ENCODE results near the gene TMEM255A. TPM values are rescaled to one million over a fixed set of nuclear protein-coding genes. Genes with fewer than 3 reads are reported as not detected.

TMEM255A gene
- total RNA-seq, 1 donor from 2014 or later: not detected

DNA sequence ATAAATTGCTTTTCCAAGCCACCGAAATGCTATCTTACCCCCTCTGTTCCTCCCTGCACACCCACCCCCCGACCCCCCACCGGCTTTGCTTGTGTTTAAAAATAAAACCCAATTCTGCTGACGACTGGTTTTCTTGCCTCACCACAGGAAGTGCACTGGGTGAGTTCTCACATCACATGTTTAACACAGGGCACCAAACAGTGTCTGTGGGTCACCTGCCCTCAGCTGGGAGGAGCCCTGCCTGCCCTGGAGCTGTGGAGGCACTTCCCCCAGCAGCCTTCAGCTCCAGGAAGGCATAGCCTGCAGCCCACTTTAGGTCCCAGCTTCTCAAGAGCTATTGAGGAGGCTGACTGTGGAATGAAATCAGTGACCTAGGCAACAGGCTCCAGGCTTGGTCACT is 8.8 kb downstream of the TMEM255A start:
- H3K27ac Mint-ChIP-seq: no peak overlapping the region
- intact Hi-C loops (cut with micrococcal nuclease): no loop called here
- DNase-seq (ENCODE audit: low spot score): peak; percentile 11
- no peak overlapping the region for H3K4me3 Mint-ChIP-seq
- H3K36me3 Mint-ChIP-seq (ENCODE audit: low read depth): no peaks in the 10 kb centered on the region
- peaks cover 22% of the 10 kb centered on the region for H3K4me1 Mint-ChIP-seq (ENCODE audit: low read depth)
- no peaks in the 10 kb centered on the region for H3K9me3 Mint-ChIP-seq
- H3K27me3 Mint-ChIP-seq (ENCODE audit: insufficient read depth): peaks cover 5% of the 10 kb centered on the region

DNA sequence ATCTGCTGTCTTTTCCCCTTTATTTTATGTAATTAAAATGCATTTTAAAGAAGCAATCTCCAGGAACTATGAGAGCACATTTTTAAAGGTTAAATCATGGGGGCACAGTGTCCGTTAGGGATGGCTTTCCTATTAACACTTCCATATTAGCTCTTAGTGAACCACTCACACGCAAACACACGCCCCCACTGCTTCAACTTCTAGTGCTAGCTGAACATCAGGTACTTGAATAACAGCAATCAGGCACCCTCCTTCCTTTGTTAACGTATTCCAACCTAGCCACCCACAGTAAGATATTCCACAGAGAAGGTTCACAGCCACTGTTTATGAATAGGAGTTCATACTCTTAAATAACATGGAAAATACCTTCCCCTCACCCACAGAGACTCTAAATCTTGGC is 9.3 kb downstream of the TMEM255A start:
- DNase-seq (ENCODE audit: low spot score): no peak
- H3K36me3 Mint-ChIP-seq (ENCODE audit: low read depth): no peaks in the 10 kb centered on the region
- no peak overlapping the region for H3K27ac Mint-ChIP-seq
- intact Hi-C loops (cut with micrococcal nuclease): no loop called here
- no peak overlapping the region for H3K4me3 Mint-ChIP-seq
- H3K9me3 Mint-ChIP-seq: no peaks in the 10 kb centered on the region
- peaks cover 20% of the 10 kb centered on the region for H3K4me1 Mint-ChIP-seq (ENCODE audit: low read depth)
- peaks cover 3% of the 10 kb centered on the region for H3K27me3 Mint-ChIP-seq (ENCODE audit: insufficient read depth)

DNA sequence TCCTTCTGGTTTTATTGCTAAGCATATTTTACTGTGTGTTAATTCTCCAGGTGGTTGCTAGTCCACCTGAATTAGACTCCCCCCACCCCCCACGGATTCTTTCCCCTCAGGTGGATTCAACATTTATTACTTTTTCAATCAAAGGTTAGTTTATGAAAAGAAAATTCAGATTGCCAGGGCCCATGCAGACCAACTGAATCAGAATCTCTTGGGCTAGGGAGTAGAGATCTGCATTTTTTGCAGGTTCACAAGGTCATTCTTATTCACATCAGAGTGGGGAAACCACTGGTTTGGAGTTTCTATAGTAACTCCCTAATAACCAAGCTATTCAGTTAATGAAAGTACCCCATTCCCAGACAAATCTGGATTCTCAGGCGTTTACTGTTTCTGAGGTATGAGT is 9.8 kb downstream of the TMEM255A start:
- DNase-seq (ENCODE audit: low spot score): no peak
- Mint-ChIP-seq H3K27me3 (ENCODE audit: insufficient read depth) (peaks cover 3% of the 10 kb centered on the region), H3K4me1 (ENCODE audit: low read depth) (peaks cover 16% of the 10 kb centered on the region), H3K36me3 (ENCODE audit: low read depth) (no peaks in the 10 kb centered on the region), H3K4me3 (no peak overlapping the region), H3K9me3 (no peaks in the 10 kb centered on the region), H3K27ac (no peak overlapping the region)
- intact Hi-C loops (cut with micrococcal nuclease): no loop called here

DNA sequence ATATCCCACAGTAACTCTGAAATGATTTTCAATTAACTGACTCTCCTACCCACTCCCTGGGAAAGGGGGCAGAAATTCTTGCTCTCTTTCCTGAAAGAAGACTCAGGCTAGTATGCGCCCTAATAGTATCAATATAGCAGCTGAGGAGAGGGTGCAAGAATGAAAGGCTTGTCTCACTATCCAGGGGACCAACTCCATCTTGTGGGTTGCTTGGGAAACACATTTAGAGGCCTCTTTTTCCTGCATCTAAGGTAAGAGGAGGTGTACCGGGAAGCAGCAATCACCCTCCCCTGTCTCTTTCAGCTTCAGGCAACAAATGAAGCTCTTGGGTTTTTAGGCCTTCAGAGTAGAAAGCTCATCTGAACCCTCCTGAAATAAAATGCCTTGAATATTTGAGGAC is 11.3 kb downstream of the TMEM255A start:
- H3K9me3 Mint-ChIP-seq: no peaks in the 10 kb centered on the region
- no peak overlapping the region for H3K27ac Mint-ChIP-seq
- peaks cover 1% of the 10 kb centered on the region for H3K27me3 Mint-ChIP-seq (ENCODE audit: insufficient read depth)
- intact Hi-C loops (cut with micrococcal nuclease): no loop called here
- H3K36me3 Mint-ChIP-seq (ENCODE audit: low read depth): no peaks in the 10 kb centered on the region
- no peak for DNase-seq (ENCODE audit: low spot score)
- H3K4me3 Mint-ChIP-seq: no peak overlapping the region
- H3K4me1 Mint-ChIP-seq (ENCODE audit: low read depth): peaks cover 13% of the 10 kb centered on the region

DNA sequence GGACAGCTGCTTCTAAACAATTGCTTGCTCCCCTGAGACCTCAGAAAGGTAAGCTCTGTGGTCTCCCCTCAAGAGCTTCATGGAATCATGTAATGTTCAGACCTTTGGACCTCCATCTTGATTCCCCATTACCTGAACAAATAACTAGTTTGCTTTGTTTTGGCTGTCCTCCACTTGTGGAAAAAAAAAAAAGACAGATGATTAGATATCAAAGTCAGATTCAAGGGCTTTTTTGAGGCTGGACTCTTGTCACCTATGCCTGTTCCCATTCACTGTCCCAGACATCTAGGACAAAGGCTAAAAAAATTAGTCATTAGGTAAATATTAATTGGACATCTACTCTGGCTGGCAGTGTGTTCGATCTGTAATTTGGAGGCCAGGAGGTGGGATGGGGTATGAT is 13.3 kb downstream of the TMEM255A start:
- Mint-ChIP-seq H3K4me3 (no peak overlapping the region), H3K27ac (no peak overlapping the region), H3K27me3 (ENCODE audit: insufficient read depth) (peaks cover 1% of the 10 kb centered on the region), H3K9me3 (no peaks in the 10 kb centered on the region), H3K4me1 (ENCODE audit: low read depth) (peaks cover 12% of the 10 kb centered on the region), H3K36me3 (ENCODE audit: low read depth) (no peaks in the 10 kb centered on the region)
- no peak for DNase-seq (ENCODE audit: low spot score)
- intact Hi-C loops (cut with micrococcal nuclease): no loop called here

DNA sequence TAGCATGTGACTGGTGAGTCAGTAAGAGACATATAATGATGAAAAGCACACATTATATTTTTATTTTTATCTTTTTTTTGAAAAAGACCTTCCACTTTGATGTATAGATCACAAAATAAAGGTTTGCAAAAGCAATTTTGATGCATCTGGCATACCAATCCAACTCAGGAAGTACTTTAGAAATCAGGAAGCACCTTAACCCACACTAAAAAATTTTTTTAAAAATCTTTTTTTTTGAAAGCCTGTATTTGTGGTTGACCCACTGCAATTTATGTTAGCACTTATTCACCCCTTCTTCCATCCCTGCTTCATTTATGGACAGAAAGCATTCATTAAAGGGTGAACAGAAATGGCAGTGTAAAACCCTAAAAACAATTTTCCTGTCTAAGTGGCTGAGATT is 16.6 kb downstream of the TMEM255A start:
- no peak overlapping the region for H3K4me3 Mint-ChIP-seq
- H3K27me3 Mint-ChIP-seq (ENCODE audit: insufficient read depth): peaks cover 1% of the 10 kb centered on the region
- H3K9me3 Mint-ChIP-seq: no peaks in the 10 kb centered on the region
- no peak overlapping the region for H3K27ac Mint-ChIP-seq
- intact Hi-C loops (cut with micrococcal nuclease): no loop called here
- no peak for DNase-seq (ENCODE audit: low spot score)
- H3K4me1 Mint-ChIP-seq (ENCODE audit: low read depth): no peaks in the 10 kb centered on the region
- H3K36me3 Mint-ChIP-seq (ENCODE audit: low read depth): no peaks in the 10 kb centered on the region

DNA sequence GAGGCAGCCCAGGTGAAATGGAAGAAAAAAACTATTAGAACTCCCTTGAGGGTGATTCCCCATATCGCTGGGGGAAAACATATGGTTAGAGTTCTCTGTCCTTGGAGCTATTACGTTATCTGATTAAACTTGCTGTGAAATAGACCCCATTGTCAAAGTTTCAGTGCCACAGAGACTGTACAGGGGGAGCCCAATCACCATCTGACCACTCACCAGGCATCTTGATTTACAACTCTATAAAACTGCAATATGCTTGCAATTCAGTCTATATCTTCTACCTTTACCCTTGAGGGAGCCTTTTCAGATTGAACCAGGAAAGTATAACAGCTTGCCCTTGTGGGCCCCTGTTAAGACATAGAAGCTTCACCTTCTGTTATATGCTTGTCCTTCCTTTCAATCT is 18.2 kb downstream of the TMEM255A start:
- Mint-ChIP-seq H3K27me3 (ENCODE audit: insufficient read depth) (no peaks in the 10 kb centered on the region), H3K4me1 (ENCODE audit: low read depth) (no peaks in the 10 kb centered on the region), H3K36me3 (ENCODE audit: low read depth) (no peaks in the 10 kb centered on the region), H3K27ac (no peak overlapping the region), H3K4me3 (no peak overlapping the region), H3K9me3 (no peaks in the 10 kb centered on the region)
- no peak for DNase-seq (ENCODE audit: low spot score)
- intact Hi-C loops (cut with micrococcal nuclease): no loop called here

DNA sequence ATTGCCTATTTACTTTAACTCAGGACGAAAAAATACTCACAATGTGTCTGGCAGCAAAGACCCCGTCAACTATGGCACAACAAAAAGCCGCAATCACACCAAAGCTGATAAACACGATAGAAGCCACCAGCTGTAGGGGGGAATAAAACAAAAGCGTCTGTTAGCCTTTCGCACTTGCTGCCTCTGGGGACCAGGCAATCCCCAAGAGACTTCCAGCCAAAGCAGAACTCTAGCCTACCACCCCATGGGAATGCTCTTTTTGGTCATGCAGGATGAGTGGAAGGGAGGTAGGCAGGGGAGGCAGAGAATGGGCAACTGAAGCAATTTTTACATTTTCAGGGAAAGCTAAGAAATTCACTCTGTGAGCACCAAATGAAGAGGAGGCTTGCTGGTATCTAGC is 20.1 kb downstream of the TMEM255A start:
- intact Hi-C loops (cut with micrococcal nuclease): no loop called here
- no peak overlapping the region for H3K27ac Mint-ChIP-seq
- H3K36me3 Mint-ChIP-seq (ENCODE audit: low read depth): no peaks in the 10 kb centered on the region
- no peaks in the 10 kb centered on the region for H3K27me3 Mint-ChIP-seq (ENCODE audit: insufficient read depth)
- DNase-seq (ENCODE audit: low spot score): no peak
- H3K4me1 Mint-ChIP-seq (ENCODE audit: low read depth): no peaks in the 10 kb centered on the region
- no peak overlapping the region for H3K4me3 Mint-ChIP-seq
- H3K9me3 Mint-ChIP-seq: no peaks in the 10 kb centered on the region

DNA sequence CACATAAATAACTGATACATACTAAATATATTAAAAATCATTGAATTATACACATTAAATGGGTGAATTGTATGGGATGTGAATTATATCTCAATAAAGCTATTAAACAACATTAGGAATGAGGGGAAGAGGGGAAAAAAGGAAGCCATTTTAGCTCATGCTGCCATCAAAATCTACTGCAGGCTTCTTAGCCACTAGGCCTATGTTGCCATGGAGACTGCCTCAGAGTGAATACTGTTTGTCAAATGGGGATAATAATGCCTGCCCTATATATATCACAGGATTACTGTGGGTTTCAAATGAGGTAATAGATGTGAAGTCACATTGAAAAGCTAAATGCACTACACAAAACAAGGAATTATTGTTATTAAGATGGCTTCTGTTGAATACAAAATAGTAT is 21.2 kb downstream of the TMEM255A start:
- Mint-ChIP-seq H3K4me3 (no peak overlapping the region), H3K4me1 (ENCODE audit: low read depth) (no peaks in the 10 kb centered on the region), H3K9me3 (no peaks in the 10 kb centered on the region), H3K36me3 (ENCODE audit: low read depth) (no peaks in the 10 kb centered on the region), H3K27me3 (ENCODE audit: insufficient read depth) (peaks cover 2% of the 10 kb centered on the region), H3K27ac (no peak overlapping the region)
- DNase-seq (ENCODE audit: low spot score): no peak
- intact Hi-C loops (cut with micrococcal nuclease): no loop called here

DNA sequence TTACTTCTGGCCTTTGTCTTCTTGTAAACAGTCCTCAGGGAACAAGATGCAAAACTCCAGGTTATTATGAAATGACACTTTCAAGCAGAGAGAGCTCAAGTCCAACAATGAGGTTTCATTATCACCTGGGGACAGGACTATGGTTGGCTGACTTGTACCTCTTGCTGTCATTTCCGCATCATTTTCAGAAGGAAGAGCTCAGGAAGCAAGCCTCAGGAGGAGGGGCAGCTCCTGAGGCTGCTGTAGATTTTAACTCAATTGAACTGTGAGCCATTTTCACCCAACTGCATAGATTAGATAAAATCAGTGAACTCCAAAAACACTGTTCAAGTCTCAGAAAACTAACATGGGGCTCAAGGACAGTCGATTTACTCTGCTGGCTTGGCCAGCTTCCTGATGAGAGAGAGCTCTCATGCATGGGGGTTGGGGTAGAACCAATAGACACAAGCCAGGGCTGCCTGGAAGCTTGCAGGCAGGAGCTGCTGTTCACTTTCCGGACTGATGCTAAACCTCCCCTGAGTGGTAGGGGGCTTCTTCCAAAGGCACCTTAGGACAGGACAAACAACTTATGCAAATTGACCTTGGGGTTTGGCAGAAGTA is 23.6 kb downstream of the TMEM255A start:
- Mint-ChIP-seq H3K4me3 (no peak overlapping the region), H3K36me3 (ENCODE audit: low read depth) (no peaks in the 10 kb centered on the region), H3K9me3 (no peaks in the 10 kb centered on the region), H3K27ac (no peak overlapping the region), H3K4me1 (ENCODE audit: low read depth) (no peaks in the 10 kb centered on the region), H3K27me3 (ENCODE audit: insufficient read depth) (peaks cover 4% of the 10 kb centered on the region)
- no peak for DNase-seq (ENCODE audit: low spot score)
- intact Hi-C loops (cut with micrococcal nuclease): no loop called here

DNA sequence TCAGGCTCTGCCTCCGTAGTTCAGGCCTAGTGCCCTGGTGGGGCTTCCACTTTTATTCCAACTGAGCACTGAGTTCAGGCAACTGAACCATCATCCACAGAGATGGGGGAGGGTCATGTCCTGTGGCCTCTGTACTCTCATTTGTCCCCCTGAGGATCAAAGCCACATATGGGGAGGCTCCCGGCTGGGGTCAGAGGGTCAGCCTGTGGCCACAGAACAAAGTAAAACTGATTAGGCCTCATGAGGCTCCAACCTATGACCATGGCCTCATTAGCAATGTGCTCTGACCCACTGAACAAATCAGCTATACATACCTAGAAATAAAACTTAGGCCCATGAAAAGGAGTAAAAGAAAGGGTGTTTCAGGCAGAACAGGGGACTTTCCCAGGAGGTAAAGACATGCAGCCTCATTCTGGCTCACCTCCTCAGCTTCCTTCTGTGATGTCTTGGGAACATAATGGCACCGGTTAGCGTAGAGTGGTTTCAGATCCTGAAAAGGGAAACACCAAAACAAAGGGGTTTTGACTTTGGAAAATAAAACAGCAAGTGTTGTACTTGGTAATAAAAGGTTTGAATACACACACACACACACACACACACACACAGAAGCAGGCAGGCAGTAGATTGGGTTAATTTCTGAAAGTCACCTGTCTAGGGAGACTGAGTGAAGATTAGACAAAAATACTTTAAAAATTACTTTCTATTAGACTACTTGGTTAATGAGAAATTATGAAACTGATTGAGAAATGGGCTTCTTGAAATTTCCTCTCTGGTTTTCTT is 24.3 kb downstream of the TMEM255A start:
- no peak overlapping the region for H3K27ac Mint-ChIP-seq
- no peaks in the 10 kb centered on the region for H3K36me3 Mint-ChIP-seq (ENCODE audit: low read depth)
- no peak for DNase-seq (ENCODE audit: low spot score)
- no peaks in the 10 kb centered on the region for H3K9me3 Mint-ChIP-seq
- no peak overlapping the region for H3K4me3 Mint-ChIP-seq
- H3K27me3 Mint-ChIP-seq (ENCODE audit: insufficient read depth): peaks cover 4% of the 10 kb centered on the region
- intact Hi-C loops (cut with micrococcal nuclease): no loop called here
- H3K4me1 Mint-ChIP-seq (ENCODE audit: low read depth): no peaks in the 10 kb centered on the region

DNA sequence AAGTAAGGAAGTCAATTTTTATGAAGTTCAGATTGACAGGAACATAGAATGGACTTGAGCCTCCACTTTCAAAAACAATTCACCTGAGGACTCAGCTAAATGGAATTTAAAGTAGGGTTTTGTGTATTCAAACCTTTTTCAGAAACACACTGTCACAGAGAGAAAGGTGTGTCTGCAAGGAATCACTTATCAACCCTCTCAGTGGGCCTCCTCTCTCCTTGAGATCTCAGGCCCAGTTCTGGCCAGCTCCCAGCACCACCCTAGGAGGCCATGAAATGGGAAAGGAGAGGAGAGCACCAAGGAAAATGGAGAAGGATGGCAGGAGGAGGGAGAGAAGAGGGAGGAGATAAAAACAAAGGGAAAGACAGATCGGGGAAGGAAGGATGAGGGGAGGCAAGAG is 28.6 kb downstream of the TMEM255A start:
- Mint-ChIP-seq H3K9me3 (no peaks in the 10 kb centered on the region), H3K4me1 (ENCODE audit: low read depth) (no peaks in the 10 kb centered on the region), H3K27me3 (ENCODE audit: insufficient read depth) (peaks cover 11% of the 10 kb centered on the region), H3K4me3 (no peak overlapping the region), H3K36me3 (ENCODE audit: low read depth) (no peaks in the 10 kb centered on the region), H3K27ac (no peak overlapping the region)
- intact Hi-C loops (cut with micrococcal nuclease): no loop called here
- no peak for DNase-seq (ENCODE audit: low spot score)

DNA sequence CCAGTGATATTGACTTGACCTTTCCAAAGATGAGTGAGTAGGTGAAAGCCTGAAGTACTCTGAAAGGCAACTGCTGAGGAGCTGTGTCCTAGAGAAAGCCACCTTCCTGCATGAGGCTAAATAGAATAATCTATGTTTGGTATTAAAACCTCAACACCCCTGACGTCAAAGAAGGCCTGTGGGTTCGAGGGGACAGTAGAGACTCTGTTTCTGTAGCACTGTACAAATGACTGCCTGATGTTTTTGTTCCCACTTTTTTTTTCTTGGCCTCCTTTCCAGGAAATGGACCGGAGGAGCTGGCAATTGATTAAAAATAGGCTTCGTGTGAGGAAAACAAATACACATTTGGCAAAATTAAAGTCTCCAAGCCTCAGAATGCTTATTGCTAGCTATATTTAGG is 29.5 kb downstream of the TMEM255A start:
- Mint-ChIP-seq H3K4me1 (ENCODE audit: low read depth) (no peaks in the 10 kb centered on the region), H3K4me3 (no peak overlapping the region), H3K27me3 (ENCODE audit: insufficient read depth) (peaks cover 11% of the 10 kb centered on the region), H3K36me3 (ENCODE audit: low read depth) (no peaks in the 10 kb centered on the region), H3K27ac (no peak overlapping the region), H3K9me3 (no peaks in the 10 kb centered on the region)
- intact Hi-C loops (cut with micrococcal nuclease): no loop called here
- no peak for DNase-seq (ENCODE audit: low spot score)
